HepG2 (cell line): ENCODE measurements around the gene ARL15. TPM values are rescaled to one million over a fixed set of nuclear protein-coding genes. Genes with fewer than 3 reads are reported as not detected.

Experiments
- ATAC-seq: fragments of 200-7000 bp; cut with Tn5 transposase; 3 replicates; pipeline ENCODE4 v1.9.1; 2020; ENCODE audit warnings: mild to moderate bottlenecking, moderate library complexity
- BruUV-seq: library from RNA; stranded (reverse); fragments of 400-500 nt; replicated peaks from 2 replicates; lab custom pipeline; 2021; lab: Mats Ljungman, UMichigan
- CTCF ChIA-PET: fragments of 300-600 bp; formaldehyde crosslinking; extraction: SDS; loops from one replicate; lab custom pipeline; 2021; ENCODE audit warnings: low total read pairs, inconsistent platforms, low intra/inter-chr PET ratio; lab: Yijun Ruan, JAX
- POLR2A ChIA-PET: fragments of 350-600 bp; sonication (Branson Sonifier 250); formaldehyde crosslinking; loops from one replicate; lab custom pipeline; 2020; ENCODE audit warnings: antibody characterized with exemption, inconsistent platforms; lab: Yijun Ruan, JAX
- DNase-seq: peaks from one replicate; pipeline ENCODE4 v3.0.0-alpha.2; 2015; ENCODE audit warnings: low spot score
- FAIRE-seq: peaks from 3 replicates; lab custom pipeline; 2011; peaks lifted over from hg19 to GRCh38; lab: Jason Lieb, UNC
- H2AFZ ChIP-seq: one replicate; pipeline ENCODE4 v1.6.1; 2011; ENCODE audit warnings: low read length, inconsistent platforms
- H3K27ac ChIP-seq: fragments of 300-600 bp; 3 replicates; pipeline ENCODE4 v1.8.0; 2011; ENCODE audit warnings: mixed run types, mild to moderate bottlenecking, mixed read lengths, low read length, inconsistent platforms; ENCODE audit not compliant: insufficient read depth; ENCODE audit errors: extremely low read length
- H3K27me3 ChIP-seq, 2 experiments: fragments of 200-600 bp in 1 of 2; 2 replicates in 1 of 2; 3 replicates in 1 of 2; pipeline versions ENCODE4 v1.6.0 to v1.8.0; 2011; ENCODE audit warnings: low read length in 2 of 2, mild to moderate bottlenecking in 2 of 2, moderate library complexity in 2 of 2, inconsistent platforms in 1 of 2; ENCODE audit not compliant: insufficient read depth in 2 of 2, control insufficient read depth in 1 of 2
- H3K36me3 ChIP-seq, 2 experiments: fragments of 200-600 bp in 1 of 2; replicated peaks in 1 of 2; 2 replicates in 1 of 2; 3 replicates in 1 of 2; pipeline versions ENCODE4 v1.5.1 to v1.8.0; 2011; ENCODE audit warnings: low read length in 2 of 2, inconsistent platforms in 1 of 2; ENCODE audit not compliant: insufficient read depth in 2 of 2, control insufficient read depth in 1 of 2
- H3K4me1 ChIP-seq: 2 replicates; pipeline ENCODE4 v1.5.1; 2012; ENCODE audit warnings: low read length, inconsistent platforms; ENCODE audit not compliant: insufficient read depth
- H3K4me2 ChIP-seq: 2 replicates; pipeline ENCODE4 v1.6.0; 2011; ENCODE audit warnings: low read depth, low read length, inconsistent platforms
- H3K4me3 ChIP-seq, 3 experiments: fragments of 200-600 bp in 1 of 3; sonication (generic), shearing (Covaris generic) in 1 of 3; replicated peaks in 1 of 3; 2 replicates each; pipeline ENCODE4 v1.5.1; 2011 to 2016; ENCODE audit warnings: low read length in 3 of 3, inconsistent platforms in 2 of 3, low read depth in 2 of 3, mild to moderate bottlenecking in 2 of 3, control low read depth in 1 of 3, mixed read lengths in 1 of 3; ENCODE audit not compliant: insufficient read depth in 1 of 3
- H3K79me2 ChIP-seq: one replicate; pipeline ENCODE4 v1.6.1; 2011; ENCODE audit warnings: low read length, inconsistent platforms; ENCODE audit not compliant: insufficient read depth
- H3K9ac ChIP-seq: 2 replicates; pipeline ENCODE4 v1.6.0; 2011; ENCODE audit warnings: mild to moderate bottlenecking, low read depth, low read length, inconsistent platforms; ENCODE audit not compliant: insufficient read depth
- H3K9me3 ChIP-seq: 2 replicates; pipeline ENCODE4 v1.5.1; 2012; ENCODE audit warnings: mild to moderate bottlenecking, low read length
- H4K20me1 ChIP-seq: 2 replicates; pipeline ENCODE4 v1.6.0; 2011; ENCODE audit warnings: inconsistent platforms, mild to moderate bottlenecking, low read length, moderate library complexity; ENCODE audit not compliant: insufficient read depth
- CC2D1A ChIP-seq: sonication (generic); formaldehyde crosslinking; IDR thresholded peaks from 2 replicates; pipeline ENCODE4 v1.8.1; 2023; ENCODE audit warnings: mild to moderate bottlenecking, missing genetic modification reagents
- NONO ChIP-seq, 2 experiments: fragments of 450-650 bp in 1 of 2; sonication (generic) in 1 of 2; formaldehyde crosslinking in 1 of 2; IDR thresholded peaks in 1 of 2; conservative IDR thresholded peaks in 1 of 2; 2 replicates each; pipeline versions ENCODE4 v1.6.1 to v1.8.0; 2017 to 2022; ENCODE audit warnings: mild to moderate bottlenecking in 1 of 2, missing genetic modification reagents in 1 of 2, moderate library complexity in 1 of 2
- RBM39 ChIP-seq: fragments of 200-400 bp; formaldehyde crosslinking; IDR thresholded peaks from one replicate; pipeline ENCODE4 v1.6.1; 2018; ENCODE audit warnings: antibody characterized with exemption, mild to moderate bottlenecking, low read depth, low read length; ENCODE audit not compliant: poor library complexity, severe bottlenecking
- ZNF441 ChIP-seq: sonication (generic); formaldehyde crosslinking; IDR thresholded peaks from 2 replicates; pipeline ENCODE4 v1.7.0; 2021; ENCODE audit warnings: missing genetic modification reagents, borderline replicate concordance
- WGBS: methylation state at CpG from one replicate; pipeline ENCODE4 v1.1.6; 2017; ENCODE audit warnings: low lambda C conversion rate; 5-methylcytosine and 5-hydroxymethylcytosine counted together
- in situ Hi-C: cut with HindIII; loops from 2 replicates; pipeline ENCODE4 v1.10.0; 2017; ENCODE audit warnings: low pct_unique_long_range_greater_than_20kb; ENCODE audit not compliant: extremely low pct_ligation_motif_present
- intact Hi-C: fragments of 100-400 bp; cut with micrococcal nuclease; formaldehyde crosslinking; loops from one replicate; pipeline ENCODE4 v1.10.0; 2022; ENCODE audit not compliant: unreplicated experiment
- polyA plus RNA-seq, 8 experiments: library from polyadenylated mRNA; depleted of rRNA in 3 of 8; stranded (reverse) in 7 of 8; unstranded in 1 of 8; fragments of >200 nt; fragmentation: Illumina TruSeq in 4 of 8; extraction: Trizol in 4 of 8; gene quantifications; 2 replicates each; pipeline versions ENCODE4 v1.2.1 to v1.2.3, GENCODE V29; 2011 to 2016; ENCODE audit warnings: low read depth in 4 of 8, missing spikeins in 1 of 8, mixed read lengths in 1 of 8; ENCODE audit not compliant: insufficient read depth in 1 of 8
- total RNA-seq, 5 experiments: library from RNA; depleted of rRNA; stranded (reverse); fragments of >200 nt; fragmentation: Illumina TruSeq; extraction: Trizol; gene quantifications; 2 replicates each; pipeline ENCODE4 v1.2.3, GENCODE V29; 2016; ENCODE audit warnings: low read depth in 1 of 5
- TF ChIP-seq, protein P1 (sequence below): sonication (generic); formaldehyde crosslinking; IDR thresholded peaks from 2 replicates; pipeline ENCODE4 v1.4.0; 2020; ENCODE audit warnings: missing genetic modification reagents

Gene ARL15
- total and polyA plus RNA-seq, 2 of the 13 experiments (the other 11 are each of a cell fraction or from before 2014, with no cell fraction given), result 2.5 to 7.7 TPM

DNA sequence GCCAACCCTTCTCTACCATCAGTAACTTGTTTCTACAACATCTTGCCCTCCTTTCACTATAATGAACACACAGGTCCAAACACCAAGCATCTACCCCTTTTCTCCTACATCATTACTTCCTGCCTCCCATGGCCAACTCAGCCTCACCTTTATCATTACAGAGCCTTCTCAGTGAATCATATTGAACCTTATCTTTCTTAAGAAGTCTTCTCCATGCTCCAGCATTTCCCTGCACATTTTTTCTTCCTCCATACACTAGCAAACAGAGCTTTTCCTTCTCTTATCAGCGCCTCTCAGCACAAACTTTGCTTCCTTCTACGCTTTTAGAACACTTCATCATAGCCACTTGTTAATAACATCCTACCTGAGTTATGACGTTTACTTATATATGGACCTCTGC, 148.2 kb downstream of the ARL15 start:
- ChIA-PET POLR2A (no interaction called here), CTCF (no interaction called here)
- no peak for ATAC-seq
- no peaks in the 10 kb centered on the region for H4K20me1 ChIP-seq
- 65% methylated on average over 3 of the region's 3 CpGs for WGBS
- H3K4me3 ChIP-seq, result no peak overlapping the region
- no peak for DNase-seq
- in situ Hi-C loops, result no loop called here
- no peak for TF ChIP-seq CC2D1A (CRISPR knock-in tag)
- no peak for TF ChIP-seq ZNF441 (CRISPR knock-in tag)
- no peak for TF ChIP-seq NONO (IDR thresholded peaks at IDR 0.05)
- TF ChIP-seq NONO (CRISPR knock-in tag; conservative IDR thresholded peaks at IDR 0.05), result no peak
- TF ChIP-seq RBM39, result no peak
- TF ChIP-seq, protein P1, sequence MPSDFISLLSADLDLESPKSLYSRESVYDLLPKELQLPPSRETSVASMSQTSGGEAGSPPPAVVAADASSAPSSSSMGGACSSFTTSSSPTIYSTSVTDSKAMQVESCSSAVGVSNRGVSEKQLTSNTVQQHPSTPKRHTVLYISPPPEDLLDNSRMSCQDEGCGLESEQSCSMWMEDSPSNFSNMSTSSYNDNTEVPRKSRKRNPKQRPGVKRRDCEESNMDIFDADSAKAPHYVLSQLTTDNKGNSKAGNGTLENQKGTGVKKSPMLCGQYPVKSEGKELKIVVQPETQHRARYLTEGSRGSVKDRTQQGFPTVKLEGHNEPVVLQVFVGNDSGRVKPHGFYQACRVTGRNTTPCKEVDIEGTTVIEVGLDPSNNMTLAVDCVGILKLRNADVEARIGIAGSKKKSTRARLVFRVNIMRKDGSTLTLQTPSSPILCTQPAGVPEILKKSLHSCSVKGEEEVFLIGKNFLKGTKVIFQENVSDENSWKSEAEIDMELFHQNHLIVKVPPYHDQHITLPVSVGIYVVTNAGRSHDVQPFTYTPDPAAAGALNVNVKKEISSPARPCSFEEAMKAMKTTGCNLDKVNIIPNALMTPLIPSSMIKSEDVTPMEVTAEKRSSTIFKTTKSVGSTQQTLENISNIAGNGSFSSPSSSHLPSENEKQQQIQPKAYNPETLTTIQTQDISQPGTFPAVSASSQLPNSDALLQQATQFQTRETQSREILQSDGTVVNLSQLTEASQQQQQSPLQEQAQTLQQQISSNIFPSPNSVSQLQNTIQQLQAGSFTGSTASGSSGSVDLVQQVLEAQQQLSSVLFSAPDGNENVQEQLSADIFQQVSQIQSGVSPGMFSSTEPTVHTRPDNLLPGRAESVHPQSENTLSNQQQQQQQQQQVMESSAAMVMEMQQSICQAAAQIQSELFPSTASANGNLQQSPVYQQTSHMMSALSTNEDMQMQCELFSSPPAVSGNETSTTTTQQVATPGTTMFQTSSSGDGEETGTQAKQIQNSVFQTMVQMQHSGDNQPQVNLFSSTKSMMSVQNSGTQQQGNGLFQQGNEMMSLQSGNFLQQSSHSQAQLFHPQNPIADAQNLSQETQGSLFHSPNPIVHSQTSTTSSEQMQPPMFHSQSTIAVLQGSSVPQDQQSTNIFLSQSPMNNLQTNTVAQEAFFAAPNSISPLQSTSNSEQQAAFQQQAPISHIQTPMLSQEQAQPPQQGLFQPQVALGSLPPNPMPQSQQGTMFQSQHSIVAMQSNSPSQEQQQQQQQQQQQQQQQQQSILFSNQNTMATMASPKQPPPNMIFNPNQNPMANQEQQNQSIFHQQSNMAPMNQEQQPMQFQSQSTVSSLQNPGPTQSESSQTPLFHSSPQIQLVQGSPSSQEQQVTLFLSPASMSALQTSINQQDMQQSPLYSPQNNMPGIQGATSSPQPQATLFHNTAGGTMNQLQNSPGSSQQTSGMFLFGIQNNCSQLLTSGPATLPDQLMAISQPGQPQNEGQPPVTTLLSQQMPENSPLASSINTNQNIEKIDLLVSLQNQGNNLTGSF, result no peak
- intact Hi-C loops, result no loop called here
- no peaks in the 10 kb centered on the region for H3K36me3 ChIP-seq
- H3K9ac ChIP-seq, result no peak overlapping the region
- no peaks in the 10 kb centered on the region for H3K79me2 ChIP-seq
- H3K4me2 ChIP-seq, result no peak overlapping the region
- H3K27ac ChIP-seq, result no peak overlapping the region
- H3K9me3 ChIP-seq, result no peaks in the 10 kb centered on the region
- H2AFZ ChIP-seq, result no peak overlapping the region
- H3K27me3 ChIP-seq, result no peaks in the 10 kb centered on the region
- no peak for FAIRE-seq
- no TSS peak for BruUV-seq
- H3K4me1 ChIP-seq, result peaks cover 5% of the 10 kb centered on the region; the same call in 1 of the 2 replicates
